Measurements from ENCODE around the gene GIPR. TPM values are rescaled to one million over a fixed set of nuclear protein-coding genes. Genes with fewer than 3 reads are reported as not detected.
"Not testable (repeated sequence)": the region's sequence is repeated elsewhere in the genome, so short reads cannot be mapped to it uniquely, and the experiment has no call there.

Gene GIPR
- total RNA-seq, 1 donor from 2014 or later, result not detected

DNA sequence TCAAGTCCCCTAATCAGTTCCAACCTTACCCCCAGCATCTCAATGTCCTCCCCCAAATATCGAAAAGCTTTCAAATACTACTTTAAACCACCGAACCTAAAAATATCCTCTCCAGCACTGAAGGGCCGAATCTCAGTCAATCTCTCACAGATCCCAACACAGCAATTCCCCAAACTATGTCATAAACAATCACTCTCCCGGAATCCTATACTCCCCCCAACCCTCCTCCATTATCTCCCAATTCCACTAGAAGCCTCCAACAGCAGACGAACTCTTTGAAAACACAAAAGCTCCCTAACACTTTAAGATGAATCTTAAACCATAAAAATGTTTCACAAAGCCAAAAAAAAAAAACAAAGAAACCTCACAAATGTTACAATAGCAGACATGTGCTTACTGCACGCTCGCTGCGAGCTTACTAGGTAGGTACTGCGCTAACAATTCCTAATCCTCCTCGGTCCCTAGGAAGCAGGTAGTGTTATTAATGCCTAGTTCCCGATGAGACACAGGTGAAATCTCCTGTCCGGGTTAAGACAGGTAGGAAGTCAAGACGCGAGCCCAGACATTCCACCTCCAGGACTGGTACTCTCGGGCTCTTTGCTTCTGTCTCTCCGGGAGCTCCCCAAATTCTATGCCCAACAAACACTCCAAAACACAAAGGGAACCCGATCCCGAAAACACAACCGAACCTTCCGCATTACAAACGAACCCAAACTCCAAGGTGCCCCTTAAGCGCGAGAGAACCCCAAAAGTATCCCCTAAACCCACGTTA lies 48.5 kb downstream of the GIPR start:
- H3K36me3 ChIP-seq, result no peaks in the 10 kb centered on the region
- H3F3A ChIP-seq (ENCODE audit: low read depth), result peaks cover 18% of the 10 kb centered on the region
- peak overlapping the region; percentile 91 for H3K27ac Mint-ChIP-seq
- no peaks in the 10 kb centered on the region for H3K9me3 ChIP-seq (ENCODE audit: low read depth)
- peak overlapping the region; percentile 79 for H3K9ac ChIP-seq
- peaks cover 17% of the 10 kb centered on the region for H3K27me3 Mint-ChIP-seq (ENCODE audit: insufficient read depth, low read depth)
- H3K9me3 Mint-ChIP-seq, result no peaks in the 10 kb centered on the region
- peaks cover 3% of the 10 kb centered on the region for H4K20me1 ChIP-seq (ENCODE audit: low read depth)
- H3K4me2 ChIP-seq, result peak overlapping the region; percentile 99
- H3K27ac ChIP-seq, result peak overlapping the region; percentile 14
- H3K4me1 ChIP-seq, result no peaks in the 10 kb centered on the region
- H3K4me3 ChIP-seq, result peak overlapping the region; percentile 85
- peak overlapping the region; percentile 85 for H3K4me3 Mint-ChIP-seq
- DNase-seq (ENCODE audit: low spot score), result peak; percentile 40
- TF ChIP-seq EZH2 (IDR thresholded peaks at IDR 0.05) (no peak), EZH2phosphoT487 (IDR thresholded peaks at IDR 0.05) (no peak)
- TF ChIP-seq, protein P1, sequence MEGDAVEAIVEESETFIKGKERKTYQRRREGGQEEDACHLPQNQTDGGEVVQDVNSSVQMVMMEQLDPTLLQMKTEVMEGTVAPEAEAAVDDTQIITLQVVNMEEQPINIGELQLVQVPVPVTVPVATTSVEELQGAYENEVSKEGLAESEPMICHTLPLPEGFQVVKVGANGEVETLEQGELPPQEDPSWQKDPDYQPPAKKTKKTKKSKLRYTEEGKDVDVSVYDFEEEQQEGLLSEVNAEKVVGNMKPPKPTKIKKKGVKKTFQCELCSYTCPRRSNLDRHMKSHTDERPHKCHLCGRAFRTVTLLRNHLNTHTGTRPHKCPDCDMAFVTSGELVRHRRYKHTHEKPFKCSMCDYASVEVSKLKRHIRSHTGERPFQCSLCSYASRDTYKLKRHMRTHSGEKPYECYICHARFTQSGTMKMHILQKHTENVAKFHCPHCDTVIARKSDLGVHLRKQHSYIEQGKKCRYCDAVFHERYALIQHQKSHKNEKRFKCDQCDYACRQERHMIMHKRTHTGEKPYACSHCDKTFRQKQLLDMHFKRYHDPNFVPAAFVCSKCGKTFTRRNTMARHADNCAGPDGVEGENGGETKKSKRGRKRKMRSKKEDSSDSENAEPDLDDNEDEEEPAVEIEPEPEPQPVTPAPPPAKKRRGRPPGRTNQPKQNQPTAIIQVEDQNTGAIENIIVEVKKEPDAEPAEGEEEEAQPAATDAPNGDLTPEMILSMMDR (IDR thresholded peaks at IDR 0.05), result no peak
- H3K27me3 ChIP-seq, result no peaks in the 10 kb centered on the region
- peaks cover 36% of the 10 kb centered on the region for H3K4me1 Mint-ChIP-seq
- peak overlapping the region; percentile 30 for H2AFZ ChIP-seq (replicated peaks)
- H3K36me3 Mint-ChIP-seq, result peaks cover 16% of the 10 kb centered on the region
- peaks cover 68% of the 10 kb centered on the region for H3K79me2 ChIP-seq (ENCODE audit: low read depth)

DNA sequence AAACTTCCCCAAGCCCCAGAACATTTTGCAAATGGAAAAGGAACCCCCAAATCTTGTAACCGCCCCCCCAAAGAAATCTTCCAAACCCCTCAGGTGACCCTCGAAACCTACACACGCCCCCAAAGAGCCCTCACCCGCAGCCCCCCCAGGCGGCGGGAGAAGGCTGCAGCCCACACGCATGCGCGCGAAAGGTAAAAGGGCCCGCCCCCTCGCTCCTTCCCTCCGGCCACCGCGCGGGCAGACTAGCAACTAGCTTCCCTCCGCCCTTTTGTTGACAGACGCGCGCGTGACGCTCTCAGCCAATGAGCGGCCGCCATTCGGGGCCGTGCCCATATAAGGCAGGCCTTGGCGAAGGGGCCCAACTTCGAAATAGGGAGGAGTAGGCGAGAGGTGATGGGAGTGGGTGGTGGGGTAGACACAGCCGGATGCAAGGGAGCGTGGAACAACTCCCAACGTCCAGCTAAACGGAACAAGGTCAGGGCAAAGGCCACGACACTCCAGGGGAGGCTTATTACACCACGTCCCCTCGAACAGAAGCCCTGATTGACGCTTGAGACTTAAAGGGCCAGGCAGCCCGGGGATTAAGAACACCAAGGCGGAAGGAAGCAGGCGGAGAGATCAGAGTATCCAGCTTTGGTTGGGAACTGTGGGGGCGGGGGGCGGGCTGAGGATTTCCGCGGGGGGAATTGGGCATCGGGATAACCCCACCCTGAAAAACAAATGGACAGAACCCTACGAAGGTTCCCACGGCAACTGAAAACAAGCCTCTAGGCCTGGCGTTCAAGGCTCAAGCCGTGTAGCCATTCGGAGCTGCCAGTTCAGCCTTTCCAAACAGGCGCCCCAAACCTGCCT lies 49.3 kb downstream of the GIPR start:
- Histone ChIP-seq H3K36me3 (no peaks in the 10 kb centered on the region), H3K9ac (peak overlapping the region; percentile 79), H2AFZ (replicated peaks) (peak overlapping the region; percentile 30), H3K27ac (peak overlapping the region; percentile 43), H3K4me3 (peak overlapping the region; percentile 85), H3K79me2 (ENCODE audit: low read depth) (peaks cover 70% of the 10 kb centered on the region), H3K4me1 (no peaks in the 10 kb centered on the region), H3K4me2 (peak overlapping the region; percentile 99), H3F3A (ENCODE audit: low read depth) (peaks cover 18% of the 10 kb centered on the region), H3K9me3 (ENCODE audit: low read depth) (no peaks in the 10 kb centered on the region), H3K27me3 (no peaks in the 10 kb centered on the region), H4K20me1 (ENCODE audit: low read depth) (no peaks in the 10 kb centered on the region)
- peaks cover 18% of the 10 kb centered on the region for H3K36me3 Mint-ChIP-seq
- DNase-seq (ENCODE audit: low spot score), result peak; percentile 100
- no peak for TF ChIP-seq EZH2phosphoT487 (IDR thresholded peaks at IDR 0.05)
- no peak for TF ChIP-seq EZH2 (IDR thresholded peaks at IDR 0.05)
- TF ChIP-seq, protein P1 (IDR thresholded peaks at IDR 0.05), result peak; percentile 18
- H3K27me3 Mint-ChIP-seq (ENCODE audit: insufficient read depth, low read depth), result peaks cover 17% of the 10 kb centered on the region
- H3K4me3 Mint-ChIP-seq, result peak overlapping the region; percentile 85
- H3K27ac Mint-ChIP-seq, result peak overlapping the region; percentile 91
- H3K4me1 Mint-ChIP-seq, result peaks cover 34% of the 10 kb centered on the region
- H3K9me3 Mint-ChIP-seq, result no peaks in the 10 kb centered on the region

DNA sequence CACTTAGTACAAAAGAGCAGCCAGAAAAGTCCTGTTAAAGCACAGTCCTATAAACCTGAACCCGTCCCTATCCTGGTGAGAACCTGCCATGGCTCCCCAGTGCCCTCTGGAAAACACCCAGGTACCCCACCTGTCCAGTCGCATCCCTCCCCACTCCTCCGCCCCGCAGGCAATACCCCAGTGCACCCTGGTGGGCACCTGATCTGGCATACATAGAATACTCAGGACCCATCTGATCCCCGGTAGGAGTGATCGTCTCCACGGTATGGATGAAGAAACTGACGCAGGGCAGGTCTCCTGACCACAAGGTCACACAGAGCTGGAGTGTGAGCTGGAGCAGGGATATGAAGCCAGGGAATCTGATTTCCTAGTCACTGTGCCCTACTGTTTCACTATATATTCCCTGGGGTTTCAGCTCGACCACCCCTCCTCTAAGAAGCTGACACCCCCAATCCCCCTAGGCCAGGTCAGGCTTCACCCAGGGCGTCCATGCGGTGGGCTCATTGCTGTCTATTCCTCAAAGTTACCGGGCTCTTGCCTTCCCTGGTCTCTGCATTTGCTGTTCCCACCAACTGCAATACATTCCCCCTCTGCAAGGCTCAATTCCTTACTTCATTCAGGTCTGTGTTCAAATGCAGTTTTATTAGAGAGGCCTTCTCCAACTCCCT lies 50.1 kb downstream of the GIPR start:
- H2AFZ ChIP-seq (replicated peaks), result no peak overlapping the region
- Mint-ChIP-seq H3K4me3 (peak overlapping the region; percentile 85), H3K4me1 (peaks cover 34% of the 10 kb centered on the region), H3K9me3 (no peaks in the 10 kb centered on the region), H3K36me3 (peaks cover 18% of the 10 kb centered on the region), H3K27ac (peak overlapping the region; percentile 91), H3K27me3 (ENCODE audit: insufficient read depth, low read depth) (peaks cover 17% of the 10 kb centered on the region)
- peaks cover 18% of the 10 kb centered on the region for H3F3A ChIP-seq (ENCODE audit: low read depth)
- no peaks in the 10 kb centered on the region for H3K27me3 ChIP-seq
- H3K4me1 ChIP-seq, result no peaks in the 10 kb centered on the region
- H4K20me1 ChIP-seq (ENCODE audit: low read depth), result no peaks in the 10 kb centered on the region
- no peak for TF ChIP-seq EZH2 (IDR thresholded peaks at IDR 0.05)
- DNase-seq (ENCODE audit: low spot score), result peak; percentile 18
- H3K4me2 ChIP-seq, result peak overlapping the region; percentile 69
- H3K36me3 ChIP-seq, result no peaks in the 10 kb centered on the region
- no peaks in the 10 kb centered on the region for H3K9me3 ChIP-seq (ENCODE audit: low read depth)
- peak overlapping the region; percentile 45 for H3K4me3 ChIP-seq
- peaks cover 73% of the 10 kb centered on the region for H3K79me2 ChIP-seq (ENCODE audit: low read depth)
- no peak overlapping the region for H3K9ac ChIP-seq
- peak overlapping the region; percentile 43 for H3K27ac ChIP-seq

DNA sequence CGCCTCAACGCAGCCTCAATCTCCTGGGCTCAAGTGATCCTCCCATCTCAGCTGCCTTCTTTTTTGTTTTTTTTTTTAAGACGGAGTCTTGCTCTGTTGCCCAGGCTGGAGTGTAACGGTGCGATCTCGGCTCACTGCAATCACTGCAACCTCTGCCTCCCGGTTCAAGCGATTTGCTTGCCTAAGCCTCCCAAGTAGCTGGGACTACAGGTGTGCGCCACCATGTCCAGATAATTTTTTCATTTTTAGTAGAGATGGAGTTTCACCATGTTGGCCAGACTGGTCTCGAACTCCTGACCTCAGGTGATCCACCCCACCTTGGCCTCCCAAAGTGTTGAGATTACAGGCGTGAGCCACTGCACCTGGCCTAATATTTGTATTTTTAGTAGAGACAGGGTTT lies 52.0 kb downstream of the GIPR start:
- not testable (repeated sequence) for H3K27me3 ChIP-seq; H3K27ac ChIP-seq; H3K27ac Mint-ChIP-seq; H3K4me3 ChIP-seq; H3K4me1 ChIP-seq; H4K20me1 ChIP-seq (ENCODE audit: low read depth); H3K9ac ChIP-seq; DNase-seq (ENCODE audit: low spot score); H3K9me3 ChIP-seq (ENCODE audit: low read depth); H2AFZ ChIP-seq (replicated peaks); H3K36me3 ChIP-seq; H3K4me2 ChIP-seq; H3K9me3 Mint-ChIP-seq
- peaks cover 18% of the 10 kb centered on the region for H3K36me3 Mint-ChIP-seq
- H3K27me3 Mint-ChIP-seq (ENCODE audit: insufficient read depth, low read depth), result peaks cover 16% of the 10 kb centered on the region
- peak overlapping the region; percentile 41 for H3K4me3 Mint-ChIP-seq
- H3K79me2 ChIP-seq (ENCODE audit: low read depth), result peaks cover 73% of the 10 kb centered on the region
- peaks cover 30% of the 10 kb centered on the region for H3K4me1 Mint-ChIP-seq
- H3F3A ChIP-seq (ENCODE audit: low read depth), result peaks cover 18% of the 10 kb centered on the region

DNA sequence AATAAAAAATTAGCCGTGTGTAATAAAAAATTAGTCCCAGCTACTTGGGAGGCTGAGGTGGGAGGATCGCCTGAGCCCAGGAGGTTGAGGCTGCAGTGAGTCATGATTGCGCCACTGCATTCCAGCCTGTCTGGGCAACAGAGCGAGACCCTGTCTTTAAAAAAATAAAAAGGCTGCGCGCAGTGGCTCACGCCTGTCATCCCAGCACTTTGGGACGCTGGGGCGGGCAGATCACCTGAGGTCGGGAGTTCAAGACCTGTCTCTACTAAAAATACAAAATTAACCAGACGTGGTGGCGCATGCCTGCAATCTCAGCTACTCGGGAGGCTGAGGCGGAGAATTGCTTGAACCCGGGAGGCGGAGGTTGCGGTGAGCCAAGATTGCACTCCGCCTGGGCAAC lies 60.7 kb downstream of the GIPR start:
- H3F3A ChIP-seq (ENCODE audit: low read depth); H3K4me3 ChIP-seq; H3K27ac ChIP-seq; DNase-seq (ENCODE audit: low spot score); H3K9ac ChIP-seq; H2AFZ ChIP-seq (replicated peaks); H3K36me3 ChIP-seq; H3K4me1 ChIP-seq; H3K27me3 ChIP-seq; H3K36me3 Mint-ChIP-seq; H3K4me2 ChIP-seq; H3K27me3 Mint-ChIP-seq (ENCODE audit: insufficient read depth, low read depth); H3K27ac Mint-ChIP-seq; H3K9me3 ChIP-seq (ENCODE audit: low read depth); H3K9me3 Mint-ChIP-seq: not testable (repeated sequence)
- peaks cover 67% of the 10 kb centered on the region for H3K79me2 ChIP-seq (ENCODE audit: low read depth)
- Mint-ChIP-seq H3K4me1 (peaks cover 17% of the 10 kb centered on the region), H3K4me3 (peak overlapping the region; percentile 1)
- H4K20me1 ChIP-seq (ENCODE audit: low read depth), result peaks cover 37% of the 10 kb centered on the region
